Lower leg skin (tissue), 3 donors: Measurements from ENCODE around the gene CLDN19.

ENCODE experiments used
- CTCF ChIP-seq, 3 donors: fragments of 450-650 bp; IDR thresholded peaks; one replicate each; pipeline ENCODE4 v1.5.1; 2016; ENCODE audit warnings: antibody characterized with exemption in 3 of 3, mild to moderate bottlenecking in 3 of 3, moderate library complexity in 2 of 3
- POLR2A ChIP-seq, 2 donors: fragments of 450-650 bp; IDR thresholded peaks; one replicate each; pipeline ENCODE4 v1.6.1; 2016 to 2017; ENCODE audit warnings: antibody characterized with exemption in 2 of 2, mild to moderate bottlenecking in 1 of 2, moderate library complexity in 1 of 2

GRCh38 chr1:42737257-42737656 is 2.8 kb downstream of the CLDN19 start:
- TF ChIP-seq CTCF (IDR thresholded peaks at IDR 0.05) (no peak), POLR2A (IDR thresholded peaks at IDR 0.05) (no peak)
